Mucosa of rectum (tissue), 2 donors: ENCODE measurements around the gene SFXN2.

Experiments
- H3K27ac ChIP-seq, 2 donors: one replicate each; pipeline ENCODE4 v1.7.0; 2013; ENCODE audit warnings: inconsistent platforms in 2 of 2, low read depth in 2 of 2, low read length in 2 of 2
- H3K27me3 ChIP-seq, 2 donors: one replicate each; pipeline ENCODE4 v1.7.0; 2013; ENCODE audit warnings: low read length in 2 of 2; ENCODE audit not compliant: control insufficient read depth in 2 of 2, insufficient read depth in 2 of 2
- H3K36me3 ChIP-seq, 2 donors: one replicate each; pipeline ENCODE4 v1.7.0; 2013; ENCODE audit warnings: low read length in 2 of 2; ENCODE audit not compliant: control insufficient read depth in 2 of 2, insufficient read depth in 2 of 2
- H3K4me1 ChIP-seq, 2 donors: one replicate each; pipeline ENCODE4 v1.7.0; 2013; ENCODE audit warnings: low read length in 2 of 2, mild to moderate bottlenecking in 1 of 2; ENCODE audit not compliant: control insufficient read depth in 2 of 2, insufficient read depth in 2 of 2
- H3K4me3 ChIP-seq, 2 donors: one replicate each; pipeline ENCODE4 v1.7.0; 2013; ENCODE audit warnings: low read length in 2 of 2
- H3K9ac ChIP-seq, 2 donors: one replicate each; pipeline ENCODE4 v1.7.0; 2013; ENCODE audit warnings: low read length in 2 of 2, low read depth in 1 of 2, mild to moderate bottlenecking in 1 of 2
- H3K9me3 ChIP-seq, 2 donors: one replicate each; pipeline ENCODE4 v1.7.0; 2013; ENCODE audit warnings: low read length in 2 of 2; ENCODE audit not compliant: control insufficient read depth in 2 of 2
- donor health status: healthy.
- donor health status: Normal muscosa, but diverticular disease.

The SFXN2 gene

GRCh38 chr10:102718220-102718619 lies 3.8 kb downstream of the SFXN2 start:
- no peak overlapping the region for H3K27ac ChIP-seq
- no peak overlapping the region for H3K4me3 ChIP-seq
- peaks cover 9 to 15% of the 10 kb centered on the region in 2 donors for H3K4me1 ChIP-seq
- no peaks in the 10 kb centered on the region for H3K27me3 ChIP-seq
- H3K9ac ChIP-seq = no peak overlapping the region
- no peaks in the 10 kb centered on the region for H3K9me3 ChIP-seq
- no peaks in the 10 kb centered on the region for H3K36me3 ChIP-seq

GRCh38 chr10:102720337-102720736 lies 5.9 kb downstream of the SFXN2 start:
- no peak overlapping the region for H3K27ac ChIP-seq
- H3K4me1 ChIP-seq = peaks cover 2% of the 10 kb centered on the region in 2 donors
- no peaks in the 10 kb centered on the region for H3K9me3 ChIP-seq
- no peaks in the 10 kb centered on the region for H3K27me3 ChIP-seq
- no peak overlapping the region for H3K4me3 ChIP-seq
- H3K9ac ChIP-seq = no peak overlapping the region
- no peaks in the 10 kb centered on the region for H3K36me3 ChIP-seq

GRCh38 chr10:102720775-102721301 lies 6.4 kb downstream of the SFXN2 start:
- Histone ChIP-seq H3K4me1 (no peaks in the 10 kb centered on the region), H3K9me3 (no peaks in the 10 kb centered on the region), H3K9ac (no peak overlapping the region), H3K4me3 (no peak overlapping the region), H3K27me3 (no peaks in the 10 kb centered on the region), H3K27ac (no peak overlapping the region), H3K36me3 (no peaks in the 10 kb centered on the region)

GRCh38 chr10:102721954-102722353 lies 7.5 kb downstream of the SFXN2 start:
- H3K9ac ChIP-seq = no peak overlapping the region
- H3K9me3 ChIP-seq = no peaks in the 10 kb centered on the region
- H3K27me3 ChIP-seq = no peaks in the 10 kb centered on the region
- no peak overlapping the region for H3K4me3 ChIP-seq
- no peaks in the 10 kb centered on the region for H3K4me1 ChIP-seq
- no peak overlapping the region for H3K27ac ChIP-seq
- peaks cover 0 to 6% of the 10 kb centered on the region in 2 donors for H3K36me3 ChIP-seq

GRCh38 chr10:102723989-102724388 lies 9.6 kb downstream of the SFXN2 start:
- H3K9ac ChIP-seq = no peak overlapping the region
- H3K27ac ChIP-seq = no peak overlapping the region

GRCh38 chr10:102726274-102726673 lies 11.8 kb downstream of the SFXN2 start:
- H3K4me3 ChIP-seq = no peak overlapping the region
- H3K36me3 ChIP-seq = peaks cover 3 to 16% of the 10 kb centered on the region in 2 donors
- H3K4me1 ChIP-seq = no peaks in the 10 kb centered on the region
- H3K9me3 ChIP-seq = no peaks in the 10 kb centered on the region
- H3K9ac ChIP-seq = no peak overlapping the region
- H3K27ac ChIP-seq = no peak overlapping the region
- no peaks in the 10 kb centered on the region for H3K27me3 ChIP-seq

More at GRCh38 chr10:102723989-102724388, 9.6 kb downstream of the SFXN2 start:
- H3K27me3 ChIP-seq = no peaks in the 10 kb centered on the region
- no peak overlapping the region for H3K4me3 ChIP-seq
- H3K36me3 ChIP-seq = peaks cover 3 to 11% of the 10 kb centered on the region in 2 donors
- no peaks in the 10 kb centered on the region for H3K9me3 ChIP-seq
- no peaks in the 10 kb centered on the region for H3K4me1 ChIP-seq

- H3K4me1 ChIP-seq = no peaks in the 10 kb centered on the region
- H3K4me3 ChIP-seq = no peak overlapping the region
- no peaks in the 10 kb centered on the region for H3K9me3 ChIP-seq
- H3K9ac ChIP-seq = no peak overlapping the region
- peaks cover 3 to 20% of the 10 kb centered on the region in 2 donors for H3K36me3 ChIP-seq
- H3K27ac ChIP-seq = no peak overlapping the region
- H3K27me3 ChIP-seq = no peaks in the 10 kb centered on the region
These were observed 12.8 kb downstream of the SFXN2 start for GRCh38 chr10:102727037-102727818.

- Histone ChIP-seq H3K36me3 (peaks cover 3 to 27% of the 10 kb centered on the region in 2 donors), H3K4me1 (no peaks in the 10 kb centered on the region), H3K27me3 (no peaks in the 10 kb centered on the region), H3K9ac (no peak overlapping the region), H3K4me3 (no peak overlapping the region), H3K27ac (no peak overlapping the region), H3K9me3 (no peaks in the 10 kb centered on the region)
These were observed 14.9 kb downstream of the SFXN2 start for GRCh38 chr10:102729029-102730026.

- H3K27ac ChIP-seq = no peak overlapping the region
- no peaks in the 10 kb centered on the region for H3K9me3 ChIP-seq
- no peak overlapping the region for H3K9ac ChIP-seq
- peaks cover 3 to 28% of the 10 kb centered on the region in 2 donors for H3K36me3 ChIP-seq
- no peak overlapping the region for H3K4me3 ChIP-seq
- H3K27me3 ChIP-seq = no peaks in the 10 kb centered on the region
- H3K4me1 ChIP-seq = no peaks in the 10 kb centered on the region
These were observed 16.9 kb downstream of the SFXN2 start for GRCh38 chr10:102731222-102731800.
